Middle frontal gyrus (tissue), 1 donor: ENCODE results near the gene CLDN5.

ENCODE experiments used
- DNase-seq: peaks from one replicate; pipeline ENCODE4 v3.0.0-alpha.2; 2015; ENCODE audit warnings: low spot score; ENCODE audit errors: extremely low spot score

The CLDN5 gene

GRCh38 chr22:19524170-19525115 lies at the start of gene CLDN5:
TSS of gene CLDN5 (minus strand) at chr22:19524410. CDS start at chr22:19524255, 155 bp downstream.
- DNase-seq: no peak

- no peak for DNase-seq
Measured at GRCh38 chr22:19571995-19572394, 47.8 kb upstream of the CLDN5 start.

GRCh38 chr22:19571207-19571795 lies 47.1 kb upstream of the CLDN5 start:
- DNase-seq: no peak

- DNase-seq: no peak
Measured at GRCh38 chr22:19569976-19570375, 45.8 kb upstream of the CLDN5 start.

GRCh38 chr22:19569276-19569640 lies 45.0 kb upstream of the CLDN5 start:
- DNase-seq: no peak

GRCh38 chr22:19568337-19569275 lies 44.4 kb upstream of the CLDN5 start:
- DNase-seq: no peak

- no peak for DNase-seq
Measured at GRCh38 chr22:19567157-19568009, 43.2 kb upstream of the CLDN5 start.

GRCh38 chr22:19566279-19567156 lies 42.3 kb upstream of the CLDN5 start:
- no peak for DNase-seq

GRCh38 chr22:19565382-19566278 lies 41.4 kb upstream of the CLDN5 start:
- no peak for DNase-seq

- no peak for DNase-seq
Measured at GRCh38 chr22:19559956-19560355, 35.7 kb upstream of the CLDN5 start.

- no peak for DNase-seq
Measured at GRCh38 chr22:19559324-19559811, 35.2 kb upstream of the CLDN5 start.

- no peak for DNase-seq
Measured at GRCh38 chr22:19556963-19557545, 32.8 kb upstream of the CLDN5 start.

GRCh38 chr22:19555651-19556050 lies 31.4 kb upstream of the CLDN5 start:
- DNase-seq: no peak

- no peak for DNase-seq
Measured at GRCh38 chr22:19554834-19555404, 30.7 kb upstream of the CLDN5 start.

GRCh38 chr22:19553201-19553600 lies 29.0 kb upstream of the CLDN5 start:
- no peak for DNase-seq

GRCh38 chr22:19550382-19550781 lies 26.2 kb upstream of the CLDN5 start:
- no peak for DNase-seq

- no peak for DNase-seq
Measured at GRCh38 chr22:19549428-19549827, 25.2 kb upstream of the CLDN5 start.

- no peak for DNase-seq
Measured at GRCh38 chr22:19548964-19549363, 24.8 kb upstream of the CLDN5 start.
